ENCODE measurements around the gene CCDC184. TPM values are rescaled to one million over a fixed set of nuclear protein-coding genes. Genes with fewer than 3 reads are reported as not detected.

The CCDC184 gene
- total RNA-seq, 2 experiments from 2014 or later = 0.33 to 0.36 TPM

- H3K36me3 Mint-ChIP-seq = no peaks in the 10 kb centered on the region
- H3K9me3 Mint-ChIP-seq = no peaks in the 10 kb centered on the region
- H3K27ac Mint-ChIP-seq = no peak overlapping the region
- DNase-seq = peak; percentile 26
- H3K4me3 Mint-ChIP-seq = no peak overlapping the region
- peaks cover 10% of the 10 kb centered on the region for H3K4me1 Mint-ChIP-seq
- H3K27me3 Mint-ChIP-seq = peaks cover 8% of the 10 kb centered on the region
These were observed 18.1 kb upstream of the CCDC184 start for GRCh38 chr12:48165089-48165981.

- no peak for DNase-seq
- no peak overlapping the region for H3K4me3 Mint-ChIP-seq
These were observed 14.4 kb upstream of the CCDC184 start for GRCh38 chr12:48169011-48169410.

GRCh38 chr12:48175613-48176416 is 7.6 kb upstream of the CCDC184 start:
- Mint-ChIP-seq H3K4me3 (no peak overlapping the region), H3K9me3 (no peaks in the 10 kb centered on the region), H3K27ac (no peak overlapping the region), H3K27me3 (peaks cover 19% of the 10 kb centered on the region), H3K36me3 (no peaks in the 10 kb centered on the region), H3K4me1 (peaks cover 9% of the 10 kb centered on the region)
- DNase-seq = no peak

More at GRCh38 chr12:48169011-48169410, 14.4 kb upstream of the CCDC184 start:
- H3K27ac Mint-ChIP-seq = no peak overlapping the region
- H3K9me3 Mint-ChIP-seq = no peaks in the 10 kb centered on the region
- no peaks in the 10 kb centered on the region for H3K36me3 Mint-ChIP-seq
- H3K27me3 Mint-ChIP-seq = peaks cover 8% of the 10 kb centered on the region
- H3K4me1 Mint-ChIP-seq = peaks cover 4% of the 10 kb centered on the region

- no peak overlapping the region for H3K4me3 Mint-ChIP-seq
- H3K4me1 Mint-ChIP-seq = peaks cover 9% of the 10 kb centered on the region
- H3K9me3 Mint-ChIP-seq = no peaks in the 10 kb centered on the region
- no peak overlapping the region for H3K27ac Mint-ChIP-seq
- H3K27me3 Mint-ChIP-seq = peaks cover 24% of the 10 kb centered on the region
- no peak for DNase-seq
- H3K36me3 Mint-ChIP-seq = no peaks in the 10 kb centered on the region
These were observed 7.1 kb upstream of the CCDC184 start for GRCh38 chr12:48176417-48176751.

- no peak for DNase-seq
- Mint-ChIP-seq H3K9me3 (no peaks in the 10 kb centered on the region), H3K4me3 (no peak overlapping the region), H3K36me3 (no peaks in the 10 kb centered on the region), H3K27me3 (peaks cover 24% of the 10 kb centered on the region), H3K4me1 (peaks cover 18% of the 10 kb centered on the region), H3K27ac (no peak overlapping the region)
These were observed 5.5 kb upstream of the CCDC184 start for GRCh38 chr12:48177982-48178381.

- DNase-seq = no peak
- Mint-ChIP-seq H3K9me3 (no peaks in the 10 kb centered on the region), H3K36me3 (no peaks in the 10 kb centered on the region), H3K27ac (no peak overlapping the region), H3K27me3 (peaks cover 30% of the 10 kb centered on the region), H3K4me1 (peaks cover 18% of the 10 kb centered on the region), H3K4me3 (no peak overlapping the region)
These were observed 4.0 kb upstream of the CCDC184 start for GRCh38 chr12:48179466-48179865.

GRCh38 chr12:48180424-48180823 is 3.0 kb upstream of the CCDC184 start:
- no peak for DNase-seq
- Mint-ChIP-seq H3K27me3 (peaks cover 39% of the 10 kb centered on the region), H3K27ac (no peak overlapping the region), H3K4me1 (peaks cover 20% of the 10 kb centered on the region), H3K36me3 (no peaks in the 10 kb centered on the region), H3K9me3 (no peaks in the 10 kb centered on the region), H3K4me3 (no peak overlapping the region)

- Mint-ChIP-seq H3K27me3 (peaks cover 45% of the 10 kb centered on the region), H3K27ac (no peak overlapping the region), H3K36me3 (no peaks in the 10 kb centered on the region), H3K4me3 (no peak overlapping the region), H3K4me1 (peaks cover 18% of the 10 kb centered on the region), H3K9me3 (no peaks in the 10 kb centered on the region)
- DNase-seq = no peak
These were observed 2.5 kb upstream of the CCDC184 start for GRCh38 chr12:48180857-48181495.

GRCh38 chr12:48182631-48183030 is 813 bp upstream of the CCDC184 start:
- DNase-seq = no peak
- peaks cover 19% of the 10 kb centered on the region for H3K4me1 Mint-ChIP-seq
- peaks cover 41% of the 10 kb centered on the region for H3K27me3 Mint-ChIP-seq
- no peaks in the 10 kb centered on the region for H3K36me3 Mint-ChIP-seq
- H3K27ac Mint-ChIP-seq = no peak overlapping the region
- H3K4me3 Mint-ChIP-seq = peak overlapping the region; percentile 93
- H3K9me3 Mint-ChIP-seq = no peaks in the 10 kb centered on the region

GRCh38 chr12:48183876-48184548 is 568 bp downstream of the CCDC184 start:
- Mint-ChIP-seq H3K27ac (no peak overlapping the region), H3K4me1 (peaks cover 19% of the 10 kb centered on the region), H3K4me3 (peak overlapping the region; percentile 93), H3K9me3 (no peaks in the 10 kb centered on the region), H3K36me3 (no peaks in the 10 kb centered on the region), H3K27me3 (peaks cover 36% of the 10 kb centered on the region)
- peak; percentile 18 for DNase-seq

GRCh38 chr12:48184549-48184922 is 1.1 kb downstream of the CCDC184 start:
- peaks cover 36% of the 10 kb centered on the region for H3K27me3 Mint-ChIP-seq
- no peaks in the 10 kb centered on the region for H3K9me3 Mint-ChIP-seq
- H3K27ac Mint-ChIP-seq = no peak overlapping the region
- H3K36me3 Mint-ChIP-seq = no peaks in the 10 kb centered on the region
- peaks cover 19% of the 10 kb centered on the region for H3K4me1 Mint-ChIP-seq
- no peak for DNase-seq
- peak overlapping the region; percentile 93 for H3K4me3 Mint-ChIP-seq

- H3K36me3 Mint-ChIP-seq = no peaks in the 10 kb centered on the region
- peaks cover 22% of the 10 kb centered on the region for H3K4me1 Mint-ChIP-seq
- H3K4me3 Mint-ChIP-seq = peak overlapping the region; percentile 18
- H3K9me3 Mint-ChIP-seq = no peaks in the 10 kb centered on the region
- no peak for DNase-seq
- H3K27me3 Mint-ChIP-seq = peaks cover 38% of the 10 kb centered on the region
- H3K27ac Mint-ChIP-seq = no peak overlapping the region
These were observed 1.9 kb downstream of the CCDC184 start for GRCh38 chr12:48185181-48185919.

- peaks cover 15% of the 10 kb centered on the region for H3K4me1 Mint-ChIP-seq
- no peak overlapping the region for H3K4me3 Mint-ChIP-seq
- H3K27ac Mint-ChIP-seq = no peak overlapping the region
- H3K27me3 Mint-ChIP-seq = peaks cover 32% of the 10 kb centered on the region
- no peak for DNase-seq
- H3K36me3 Mint-ChIP-seq = no peaks in the 10 kb centered on the region
- no peaks in the 10 kb centered on the region for H3K9me3 Mint-ChIP-seq
These were observed 4.7 kb downstream of the CCDC184 start for GRCh38 chr12:48187916-48188695.
